Heart right ventricle (tissue), 16 donors: ENCODE results near the gene PARP3. TPM values are rescaled to one million over a fixed set of nuclear protein-coding genes. Genes with fewer than 3 reads are reported as not detected.

ENCODE experiments used
- ATAC-seq, 8 donors: fragments of 200-7000 bp; cut with Tn5 transposase; one replicate each; pipeline ENCODE4 v1.9.1; 2020; ENCODE audit warnings: mild to moderate bottlenecking in 8 of 8, moderate library complexity in 8 of 8, moderate number of reproducible peaks in 1 of 8
- DNase-seq, 2 donors: peaks; one replicate each; pipeline ENCODE4 v3.0.0-alpha.2; 2020
- H3K27ac ChIP-seq, 10 donors: fragments of 200-600 bp; sonication (generic) in 2 of 10; one replicate each; pipeline versions ENCODE4 v1.5.0 to v1.8.0; 2020 to 2022; ENCODE audit warnings: mild to moderate bottlenecking in 3 of 10
- H3K27me3 ChIP-seq, 7 donors: fragments of 200-600 bp; one replicate each; pipeline ENCODE4 v1.8.0; 2021 to 2022; ENCODE audit warnings: mild to moderate bottlenecking in 2 of 7
- H3K36me3 ChIP-seq, 9 donors: fragments of 200-600 bp; sonication (generic) in 1 of 9; one replicate each; pipeline versions ENCODE4 v1.5.0 to v1.8.0; 2020 to 2022; ENCODE audit warnings: mild to moderate bottlenecking in 2 of 9
- H3K4me1 ChIP-seq, 9 donors: fragments of 200-600 bp; sonication (generic) in 1 of 9; one replicate each; pipeline versions ENCODE4 v1.5.0 to v1.8.0; 2020 to 2022; ENCODE audit warnings: mild to moderate bottlenecking in 4 of 9
- H3K4me3 ChIP-seq, 10 donors: fragments of 200-600 bp; sonication (generic) in 2 of 10; one replicate each; pipeline versions ENCODE4 v1.5.0 to v1.8.0; 2020 to 2022; ENCODE audit warnings: mild to moderate bottlenecking in 7 of 10, moderate library complexity in 2 of 10
- H3K9me3 ChIP-seq, 11 donors: fragments of 200-600 bp in 10 of 11; sonication (generic) in 2 of 11; one replicate each; pipeline versions ENCODE4 v1.5.0 to v1.8.0; 2013 to 2022; ENCODE audit warnings: mild to moderate bottlenecking in 2 of 11, control low read depth in 1 of 11, moderate library complexity in 1 of 11
- CTCF ChIP-seq, 9 donors: fragments of 200-600 bp; sonication (generic) in 2 of 9; IDR thresholded peaks; one replicate each; pipeline versions ENCODE4 v1.5.0 to v1.8.0; 2021 to 2022; ENCODE audit warnings: antibody characterized with exemption in 9 of 9, mild to moderate bottlenecking in 5 of 9, moderate library complexity in 1 of 9
- WGBS, 2 donors: extraction: QIAGEN DNeasy Blood & Tissue Kit; methylation state at CpG; one replicate each; pipeline ENCODE4 v1.1.7; 2013; ENCODE audit warnings: inconsistent platforms in 1 of 2; 5-methylcytosine and 5-hydroxymethylcytosine counted together
- intact Hi-C, 10 donors: fragments of 100-400 bp; cut with DNase I; formaldehyde crosslinking; loops; one replicate each; pipeline versions ENCODE4 v1.11.1 to v1.14.2; 2022
- polyA plus RNA-seq, 2 donors: library from polyadenylated mRNA; stranded (reverse); fragments of 200-250 nt; gene quantifications; one replicate each; pipeline ENCODE4 v1.2.3, GENCODE V29; 2013
- total RNA-seq, 10 donors: library from RNA; stranded (reverse); fragmentation: NEBNext Ultra II Directional in 3 of 10; extraction: Animal tissue kit (Norgen Biotek cat#: 25700) in 3 of 10; gene quantifications; one replicate each; pipeline versions ENCODE4 v1.2.1 to v1.2.4, GENCODE V29; 2021 to 2023
- donor health status: Arrhythmogenic right ventricular cardiomyopathy.
- donor health status: ischemic (EF 13 %, LVEDD 7.1; RV severe dilation, severe dysfunction).
- donor health status: healthy with polysubstance abuse.
- donor health status: DM: no; HTN: yes; CAD: no.
- donor health status: DM: no; HTN: no; CAD: no.
- donor health status: ischemic (EF 25% LVEDD 6.9; RV normal size, moderate dysfunction).
- donor health status: ischemic (EF 25% LVEDD 5.7; RV mildly dilated, moderate dysfunction).
- donor health status: healthy.
- donor health status: DM: yes; HTN: yes; CAD: no.
- donor health status: Ischemic cardiomyopathy.
- donor health status: ischemic (EF 35%, LVEDD 5.7; RV mildly dilated, moderate dysfunction).
- donor health status: nonischemic (EF 11% LVEDD 7.7; RV severe dilation, severe dysfunction).
- donor health status: DM: yes; HTN: yes; CAD: no.
- donor health status: PGD.
- donor health status: ischemic (EF 29% LVEDD 5.4; RV normal size, mild dysfunction).
- donor health status: nonischemic (EF 23%, LVEDD 6.1; RV moderate dilation, normal function).

The PARP3 gene
- total and polyA plus RNA-seq, 12 donors: 7.0 to 34.5 (median 16.6) TPM

GRCh38 chr3:51942603-51943450 is 664 bp downstream of the PARP3 start:
- TF ChIP-seq CTCF (IDR thresholded peaks at IDR 0.05): no peak
- H3K4me3 ChIP-seq: peak overlapping the region; percentile 22 to 90 (median 67)
- ATAC-seq: peak; percentile 7 to 54 (median 36)
- peaks cover 0 to 39% (median 3%) of the 10 kb centered on the region in 9 donors for H3K36me3 ChIP-seq
- peak; percentile 54 to 62 for DNase-seq
- intact Hi-C loops: loop anchor here in 9 of 10 donors (1.0 to 5.0 kb wide), 9 partner anchors 24 to 201 kb away; partner anchors contain the start of genes ABHD14B (in 8 of the 9), ABHD14A (in 6 of the 9), ACY1 (in 2 of the 9) and PCBP4 (in 2 of the 9)
- H3K9me3 ChIP-seq: no peaks in the 10 kb centered on the region
- H3K27ac ChIP-seq: peak overlapping the region; percentile 85 to 99 (median 96)
- peaks cover 11 to 33% (median 29%) of the 10 kb centered on the region in 9 donors for H3K4me1 ChIP-seq
- WGBS, 2 donors: 41 to 49% methylated on average over 17 of the region's 17 CpGs
- H3K27me3 ChIP-seq: no peaks in the 10 kb centered on the region

- TF ChIP-seq CTCF (IDR thresholded peaks at IDR 0.05): no peak
- H3K27ac ChIP-seq: peak overlapping the region in 9 of 10 donors; percentile 93 to 99 (median 96)
- DNase-seq: no peak
- H3K27me3 ChIP-seq: no peaks in the 10 kb centered on the region
- no peaks in the 10 kb centered on the region for H3K9me3 ChIP-seq
- H3K36me3 ChIP-seq: peaks cover 0 to 39% (median 0%) of the 10 kb centered on the region in 9 donors
- 94 to 95% methylated on average over 21 of the region's 21 CpGs for WGBS, 2 donors
- intact Hi-C loops: loop anchor here in 8 of 10 donors (2.0 to 5.0 kb wide), 6 partner anchors 23 to 199 kb away; partner anchors contain the start of genes ABHD14A (in 6 of the 8), ABHD14B (in 6 of the 8), ACY1 (in 2 of the 8) and PCBP4 (in 2 of the 8)
- ATAC-seq: no peak
- peaks cover 11 to 33% (median 29%) of the 10 kb centered on the region in 9 donors for H3K4me1 ChIP-seq
- peak overlapping the region in 6 of 10 donors; percentile 59 to 90 (median 84) for H3K4me3 ChIP-seq
Measured at GRCh38 chr3:51943451-51944391, 1.6 kb downstream of the PARP3 start.

GRCh38 chr3:51944451-51945021 is 2.4 kb downstream of the PARP3 start:
- H3K36me3 ChIP-seq: peaks cover 0 to 43% (median 0%) of the 10 kb centered on the region in 9 donors
- 92 to 93% methylated on average over 11 of the region's 11 CpGs for WGBS, 2 donors

More at GRCh38 chr3:51944451-51945021, 2.4 kb downstream of the PARP3 start:
- Histone ChIP-seq H3K4me1 (peaks cover 11 to 33% (median 29%) of the 10 kb centered on the region in 9 donors), H3K27me3 (no peaks in the 10 kb centered on the region), H3K27ac (no peak overlapping the region), H3K4me3 (no peak overlapping the region), H3K9me3 (no peaks in the 10 kb centered on the region)
- TF ChIP-seq CTCF (IDR thresholded peaks at IDR 0.05): no peak
- no peak for DNase-seq
- ATAC-seq: no peak
- intact Hi-C loops: loop anchor here in 2 of 10 donors (5.0 kb wide), 3 partner anchors 38 to 198 kb away; partner anchors contain the start of genes ACY1 (in 1 of the 2) and DUSP7 (in 1 of the 2)
